ENCODE data around the gene HIVEP2. TPM values are rescaled to one million over a fixed set of nuclear protein-coding genes. Genes with fewer than 3 reads are reported as not detected.

HIVEP2 gene
- total and polyA plus RNA-seq, 9 donors: 8.4 to 58.9 (median 32.1) TPM

GRCh38 chr6:142740449-142740848, 204.5 kb downstream of the HIVEP2 start:
- no peak for DNase-seq
- Histone ChIP-seq H3K36me3 (no peaks in the 10 kb centered on the region), H3K27me3 (no peaks in the 10 kb centered on the region), H3K9me3 (no peaks in the 10 kb centered on the region), H3K27ac (no peak overlapping the region), H3K4me1 (ENCODE audit: insufficient read depth) (no peaks in the 10 kb centered on the region), H3K4me3 (no peak overlapping the region)
- no peak for TF ChIP-seq EP300 (IDR thresholded peaks at IDR 0.05)
- TF ChIP-seq CTCF (IDR thresholded peaks at IDR 0.05): no peak
- no peak for TF ChIP-seq POLR2A (IDR thresholded peaks at IDR 0.05)
- intact Hi-C loops (cut with DNase I): no loop called here
- 55 to 59% (median 56%) methylated on average over 4 of the region's 4 CpGs for WGBS, 3 donors

GRCh38 chr6:142738731-142739130, 206.2 kb downstream of the HIVEP2 start:
- Histone ChIP-seq H3K27me3 (no peaks in the 10 kb centered on the region), H3K9me3 (no peaks in the 10 kb centered on the region), H3K4me3 (no peak overlapping the region), H3K4me1 (ENCODE audit: insufficient read depth) (no peaks in the 10 kb centered on the region), H3K27ac (no peak overlapping the region), H3K36me3 (no peaks in the 10 kb centered on the region)
- intact Hi-C loops (cut with DNase I): no loop called here
- 73 to 93% (median 87%) methylated on average over 2 of the region's 2 CpGs for WGBS, 3 donors
- no peak for DNase-seq
- TF ChIP-seq POLR2A (IDR thresholded peaks at IDR 0.05): no peak
- no peak for TF ChIP-seq EP300 (IDR thresholded peaks at IDR 0.05)
- TF ChIP-seq CTCF (IDR thresholded peaks at IDR 0.05): no peak

GRCh38 chr6:142738035-142738396, 207.0 kb downstream of the HIVEP2 start:
- TF ChIP-seq POLR2A (IDR thresholded peaks at IDR 0.05): no peak
- TF ChIP-seq CTCF (IDR thresholded peaks at IDR 0.05): no peak
- no peak for TF ChIP-seq EP300 (IDR thresholded peaks at IDR 0.05)
- no peak for DNase-seq
- Histone ChIP-seq H3K4me3 (no peak overlapping the region), H3K36me3 (no peaks in the 10 kb centered on the region), H3K27ac (no peak overlapping the region), H3K9me3 (no peaks in the 10 kb centered on the region), H3K4me1 (ENCODE audit: insufficient read depth) (no peaks in the 10 kb centered on the region), H3K27me3 (no peaks in the 10 kb centered on the region)
- WGBS, 3 donors: 73 to 81% (median 73%) methylated on average over 4 of the region's 4 CpGs
- intact Hi-C loops (cut with DNase I): no loop called here

- intact Hi-C loops (cut with DNase I): no loop called here
- TF ChIP-seq POLR2A (IDR thresholded peaks at IDR 0.05) (no peak), CTCF (IDR thresholded peaks at IDR 0.05) (no peak), EP300 (IDR thresholded peaks at IDR 0.05) (no peak)
- no peak for DNase-seq
- Histone ChIP-seq H3K4me3 (no peak overlapping the region), H3K27ac (no peak overlapping the region), H3K4me1 (ENCODE audit: insufficient read depth) (no peaks in the 10 kb centered on the region), H3K27me3 (no peaks in the 10 kb centered on the region), H3K9me3 (no peaks in the 10 kb centered on the region), H3K36me3 (no peaks in the 10 kb centered on the region)
- 88 to 95% (median 94%) methylated on average over 3 of the region's 3 CpGs for WGBS, 3 donors
Observed at GRCh38 chr6:142737368-142738034, 207.5 kb downstream of the HIVEP2 start.
